SKM-1 treated with dmso at 0.1 percent for 144 hours (cell line): ENCODE data around the gene ASXL2.
"Not testable (repeated sequence)": the region's sequence is repeated elsewhere in the genome, so short reads cannot be mapped to it uniquely, and the experiment has no call there.

ENCODE experiments used
- DNase-seq: peaks from one replicate; lab custom pipeline; 2025; ENCODE audit not compliant: unreplicated experiment; lab: John Stamatoyannopoulos, UW

The ASXL2 gene

DNA sequence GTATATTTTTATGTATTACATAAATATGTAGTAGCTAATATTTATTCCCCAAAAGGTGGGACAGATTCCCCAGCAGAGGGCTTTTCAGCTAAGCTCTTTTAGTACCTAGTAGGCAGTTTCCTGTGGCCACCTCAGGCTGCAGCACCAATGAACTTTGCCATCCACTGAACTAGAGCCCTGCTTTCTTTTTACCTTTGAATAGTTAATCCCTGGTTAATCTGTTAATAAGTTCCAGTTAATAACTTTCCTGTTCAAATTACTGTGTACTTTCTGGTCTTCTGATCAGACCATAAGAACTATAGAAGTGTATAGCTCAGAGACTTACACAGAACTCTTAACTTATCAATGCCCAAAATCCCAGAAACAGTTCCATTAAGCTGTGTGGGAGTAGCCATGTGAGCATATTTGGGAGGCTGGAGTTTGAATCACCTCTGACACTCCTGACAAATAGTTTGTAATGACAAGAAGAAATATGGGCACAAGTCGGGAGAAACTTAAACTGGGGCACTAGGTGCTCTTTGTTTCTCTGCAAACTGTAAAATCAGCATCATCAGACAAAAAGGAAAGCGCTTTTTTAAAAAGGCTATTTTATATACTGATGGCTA, 40.0 kb downstream of the ASXL2 start:
- DNase-seq = no peak

- no peak for DNase-seq
These were observed 42.4 kb downstream of the ASXL2 start for GRCh38 chr2:25835906-25836305.

DNA sequence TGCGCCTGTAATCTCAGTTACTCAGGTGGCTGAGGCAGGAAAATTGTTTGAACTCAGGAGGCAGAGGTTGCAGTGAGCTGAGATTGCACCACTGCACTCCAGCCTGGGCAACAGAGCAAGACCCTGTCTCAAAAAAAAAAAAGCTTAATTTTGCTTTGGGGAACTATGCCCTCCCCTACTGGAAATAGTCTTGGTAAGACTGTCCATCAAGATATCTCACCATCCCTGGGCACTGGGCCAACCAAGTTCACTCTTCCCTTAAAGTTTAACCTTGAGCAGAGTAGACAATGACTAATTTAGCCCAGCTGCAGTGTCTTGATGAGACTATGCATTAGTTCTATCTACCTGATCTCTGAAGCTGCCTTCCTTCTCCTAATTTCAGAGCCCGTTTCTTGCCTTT, 44.7 kb downstream of the ASXL2 start:
- DNase-seq = no peak

GRCh38 chr2:25832897-25833296, 45.4 kb downstream of the ASXL2 start:
- DNase-seq = no peak

- no peak for DNase-seq
These were observed 46.4 kb downstream of the ASXL2 start for GRCh38 chr2:25831746-25832449.

- DNase-seq = no peak
These were observed 48.5 kb downstream of the ASXL2 start for GRCh38 chr2:25829828-25830227.

DNA sequence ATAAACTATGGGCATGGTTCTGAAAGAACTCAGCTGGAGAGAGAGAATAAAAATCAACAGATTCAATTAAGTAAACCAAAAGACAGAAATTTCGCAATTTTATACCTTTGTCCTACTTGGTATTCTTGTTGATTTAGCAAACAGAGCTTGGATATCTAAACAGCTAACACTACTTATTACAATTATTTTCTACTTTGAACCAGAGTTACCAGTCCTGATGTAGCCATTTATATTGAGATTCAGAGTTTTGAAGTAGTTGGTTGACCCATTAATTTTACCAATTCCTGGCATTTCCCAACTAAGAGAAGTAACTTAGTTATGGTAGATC, 48.9 kb downstream of the ASXL2 start:
- no peak for DNase-seq

- DNase-seq = not testable (repeated sequence)
These were observed 49.5 kb downstream of the ASXL2 start for GRCh38 chr2:25828532-25829376.

- no peak for DNase-seq
These were observed 53.0 kb downstream of the ASXL2 start for GRCh38 chr2:25825238-25825637.

DNA sequence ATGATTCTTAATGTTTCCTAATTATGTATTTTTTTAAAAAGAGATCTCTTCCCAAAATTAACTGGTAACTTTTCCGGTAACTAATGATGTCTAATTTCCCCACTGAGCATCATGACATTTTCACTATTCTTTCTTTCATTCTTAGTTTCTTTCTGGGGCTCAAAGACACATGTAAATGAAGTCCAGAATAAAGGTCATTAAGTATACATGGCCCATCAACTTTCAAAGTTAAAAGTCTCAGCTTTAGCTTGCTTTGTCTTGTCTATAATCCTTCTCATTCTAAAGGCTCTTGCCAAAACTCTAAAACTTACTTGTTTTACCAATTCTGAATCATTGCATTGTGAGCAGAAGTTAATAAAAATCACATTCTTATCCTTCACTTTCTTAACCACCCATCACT, 53.6 kb downstream of the ASXL2 start:
- no peak for DNase-seq

- no peak for DNase-seq
These were observed 54.1 kb downstream of the ASXL2 start for GRCh38 chr2:25824216-25824615.

GRCh38 chr2:25822190-25823117, 55.8 kb downstream of the ASXL2 start:
- DNase-seq = no peak

- no peak for DNase-seq
These were observed 56.8 kb downstream of the ASXL2 start for GRCh38 chr2:25821225-25822056.

DNA sequence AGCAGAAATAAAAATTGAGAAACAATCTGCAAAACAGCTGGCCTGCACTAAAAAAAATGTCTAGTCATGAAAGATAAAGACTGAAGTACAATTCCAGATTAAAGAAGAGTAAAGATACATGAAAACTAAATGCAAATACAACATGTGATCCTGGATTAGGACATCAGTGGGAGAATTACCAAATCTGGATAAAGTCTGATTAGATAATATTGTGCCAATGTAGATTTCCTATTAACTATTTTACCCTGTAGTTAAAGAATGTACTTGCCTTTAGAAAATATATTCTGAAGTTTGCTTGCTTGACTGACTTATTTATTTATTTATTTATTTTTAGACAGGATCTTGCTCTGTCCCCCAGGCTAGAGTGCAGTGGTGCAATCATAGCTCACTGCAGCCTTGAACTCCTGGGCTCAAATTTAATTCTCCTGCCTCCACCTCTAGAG, 58.7 kb downstream of the ASXL2 start:
- no peak for DNase-seq

GRCh38 chr2:25817630-25818029, 60.7 kb downstream of the ASXL2 start:
- no peak for DNase-seq

- no peak for DNase-seq
These were observed 61.3 kb downstream of the ASXL2 start for GRCh38 chr2:25817006-25817405.

DNA sequence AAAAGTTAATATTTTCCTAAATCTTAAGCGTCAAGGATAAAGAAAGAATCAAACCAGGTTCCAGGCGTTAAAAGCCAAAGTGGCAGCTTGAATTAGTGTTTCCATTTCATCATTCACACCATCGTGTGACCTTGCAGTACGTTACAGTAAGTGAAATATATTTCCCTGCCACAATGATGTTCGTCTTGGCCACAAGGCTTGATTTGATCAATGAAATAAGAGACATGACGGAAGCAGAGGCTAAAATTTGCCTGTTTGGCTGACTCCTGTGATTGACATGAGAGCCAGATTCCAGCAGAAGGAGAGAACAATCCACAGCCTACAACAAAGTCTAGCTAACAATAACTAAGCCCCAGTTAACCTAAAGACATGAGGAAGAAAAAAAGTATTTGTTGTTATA, 62.0 kb downstream of the ASXL2 start:
- DNase-seq = no peak

GRCh38 chr2:25814681-25815080, 63.6 kb downstream of the ASXL2 start:
- no peak for DNase-seq

DNA sequence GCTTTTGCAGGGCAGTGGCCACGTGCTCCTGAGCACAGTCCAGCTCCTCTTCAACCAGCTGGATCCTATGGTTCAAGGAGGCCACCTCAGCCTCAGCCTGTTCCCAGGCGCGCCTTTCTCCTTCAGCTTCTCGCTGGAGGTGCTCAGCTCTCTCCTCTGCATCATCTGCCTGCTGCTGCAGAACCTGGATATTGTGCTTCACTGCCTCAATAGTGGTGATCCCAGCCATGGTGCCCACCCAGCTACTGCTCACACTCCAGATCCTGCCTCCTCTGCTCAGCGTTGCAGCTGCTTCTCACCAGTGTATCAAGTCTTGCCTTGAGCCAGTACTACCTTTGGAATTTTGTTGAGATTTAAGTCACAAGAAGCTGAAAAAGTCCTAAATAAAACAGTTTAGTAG, 67.9 kb downstream of the ASXL2 start:
- DNase-seq = no peak

GRCh38 chr2:25809646-25810045, 68.6 kb downstream of the ASXL2 start:
- DNase-seq = no peak
